Stomach (tissue), 9 donors: ENCODE data around the gene CCL26. TPM values are rescaled to one million over a fixed set of nuclear protein-coding genes. Genes with fewer than 3 reads are reported as not detected.
A peak's percentile ranks its signal among the peaks of the same experiment; 100 is the strongest.
"Not testable (repeated sequence)": the region's sequence is repeated elsewhere in the genome, so short reads cannot be mapped to it uniquely, and the experiment has no call there.

Source experiments
- DNase-seq, 2 donors: peaks; one replicate each; pipeline versions ENCODE4 v3.0.0 to v3.0.0-alpha.2; 2013 to 2019
- H3K27ac ChIP-seq, 5 donors: fragments of 200-600 bp in 4 of 5; sonication (generic) in 4 of 5; one replicate each; pipeline ENCODE4 v1.5.1; 2013 to 2019; ENCODE audit warnings: mild to moderate bottlenecking in 1 of 5, moderate library complexity in 1 of 5
- H3K27me3 ChIP-seq, 3 donors: fragments of 200-600 bp; sonication (generic); one replicate each; pipeline ENCODE4 v1.5.1; 2017 to 2019; ENCODE audit warnings: mixed run types in 1 of 3
- H3K36me3 ChIP-seq, 4 donors: fragments of 200-600 bp; sonication (generic); 1 replicate in 3 of 4; 2 replicates in 1 of 4; pipeline ENCODE4 v1.5.1; 2016 to 2019
- H3K4me1 ChIP-seq, 4 donors: fragments of 200-600 bp; sonication (generic); one replicate each; pipeline ENCODE4 v1.5.1; 2016 to 2019
- H3K4me3 ChIP-seq, 4 donors: fragments of 200-600 bp; sonication (generic) in 3 of 4; one replicate each; pipeline ENCODE4 v1.5.1; 2016 to 2019; ENCODE audit warnings: mild to moderate bottlenecking in 1 of 4
- H3K9me3 ChIP-seq, 4 donors: fragments of 200-600 bp; sonication (generic); one replicate each; pipeline ENCODE4 v1.5.1; 2016 to 2019
- CTCF ChIP-seq, 7 experiments: fragments of 450-650 bp in 4 of 7; fragments of 200-600 bp in 3 of 7; sonication (generic) in 3 of 7; IDR thresholded peaks; one replicate each; pipeline ENCODE4 v1.5.1; 2016 to 2019; ENCODE audit warnings: antibody characterized with exemption in 7 of 7, control low read depth in 2 of 7, mild to moderate bottlenecking in 1 of 7
- EP300 ChIP-seq: sonication (generic); formaldehyde crosslinking; IDR thresholded peaks from one replicate; pipeline ENCODE4 v1.6.1; 2017; ENCODE audit warnings: antibody characterized with exemption
- POLR2A ChIP-seq, 4 donors: fragments of 450-650 bp; IDR thresholded peaks; one replicate each; pipeline ENCODE4 v1.6.1; 2016; ENCODE audit warnings: antibody characterized with exemption in 4 of 4, control low read depth in 2 of 4, mild to moderate bottlenecking in 1 of 4, moderate library complexity in 1 of 4
- POLR2AphosphoS5 ChIP-seq, 3 donors: sonication (generic); formaldehyde crosslinking; IDR thresholded peaks; one replicate each; pipeline ENCODE4 v1.6.1; 2016; ENCODE audit warnings: antibody characterized with exemption in 3 of 3
- WGBS, 5 donors: extraction: QIAGEN DNeasy Blood & Tissue Kit in 3 of 5; methylation state at CpG; one replicate each; pipeline versions ENCODE4 v1.1.5 to v1.1.7; 2013 to 2018; 5-methylcytosine and 5-hydroxymethylcytosine counted together
- intact Hi-C: fragments of 100-400 bp; cut with DNase I; formaldehyde crosslinking; loops from one replicate; pipeline ENCODE4 v1.15.1; 2023; ENCODE audit warnings: low total_unique reads
- polyA plus RNA-seq, 3 donors: library from polyadenylated mRNA; stranded (reverse); fragments of 200-250 nt; gene quantifications; one replicate each; pipeline ENCODE4 v1.2.3, GENCODE V29; 2013
- total RNA-seq, 5 donors: library from RNA; depleted of rRNA; stranded (reverse); fragments of >200 nt; gene quantifications; one replicate each; pipeline versions ENCODE4 v1.1.0 to v1.2.3, GENCODE V29; 2014 to 2016
- donor health status: healthy with polysubstance abuse.
- donor health status: Bipolar disorder and iron deficiency.
- donor health status: healthy.

The CCL26 gene
- total and polyA plus RNA-seq, 8 donors = 0.65 to 1.6 TPM; not detected in 6

DNA sequence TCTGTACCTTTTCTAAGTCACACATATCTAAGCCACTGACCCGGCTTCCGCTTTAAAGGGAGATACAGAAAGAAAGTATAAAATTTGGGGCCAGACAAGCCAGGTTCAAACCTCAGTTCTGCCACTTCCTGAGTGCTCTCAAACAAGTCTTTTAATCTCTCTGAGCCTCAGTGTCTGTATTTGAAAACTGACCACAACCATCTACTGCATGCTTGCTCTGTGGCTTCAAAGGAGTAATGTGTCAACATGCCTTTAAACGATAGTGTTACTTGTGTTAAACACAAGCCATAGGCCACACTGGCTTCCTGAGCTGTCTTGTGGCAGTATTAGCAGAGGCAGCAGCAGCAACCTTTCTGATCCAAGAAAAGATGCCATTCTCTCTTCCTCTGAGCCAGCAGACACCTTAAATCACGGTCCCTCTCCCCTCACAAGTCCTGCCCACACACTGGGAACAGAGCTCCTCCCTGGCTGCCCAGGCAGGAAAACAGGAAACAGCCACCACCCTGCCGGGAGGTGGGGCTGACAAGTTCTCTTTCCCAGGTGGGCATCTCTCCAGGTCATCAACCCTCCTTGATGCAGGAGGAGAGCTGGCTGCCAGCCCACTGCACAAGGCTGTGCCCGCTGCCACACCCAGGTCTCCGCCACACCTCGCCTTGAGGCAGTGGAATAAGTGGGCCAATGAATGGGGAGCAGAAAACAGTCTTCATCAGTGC is 44.0 kb downstream of the CCL26 start:
- H3K4me1 ChIP-seq = peaks cover 6 to 16% (median 13%) of the 10 kb centered on the region in 4 donors
- H3K27me3 ChIP-seq = no peaks in the 10 kb centered on the region
- intact Hi-C loops = loop anchor here (10.0 kb wide), 1 partner anchor 63 kb away; no protein-coding TSS in a partner anchor
- peak overlapping the region in 1 of 4 donors; percentile 9 for H3K4me3 ChIP-seq
- TF ChIP-seq POLR2A (IDR thresholded peaks at IDR 0.05) = no peak
- TF ChIP-seq CTCF (IDR thresholded peaks at IDR 0.05) = no peak
- peak in 2 of 3 donors; percentile 43 to 78 for TF ChIP-seq POLR2AphosphoS5 (IDR thresholded peaks at IDR 0.05)
- H3K27ac ChIP-seq = peak overlapping the region; percentile 52 to 80 (median 73)
- no peaks in the 10 kb centered on the region for H3K9me3 ChIP-seq
- DNase-seq = peak; percentile 68 to 90
- 25 to 46% (median 26%) methylated on average over 8 of the region's 8 CpGs for WGBS, 5 donors
- H3K36me3 ChIP-seq = peaks cover 0 to under 1% (median 0%) of the 10 kb centered on the region in 4 donors

- WGBS, 5 donors = 60 to 82% (median 68%) methylated on average over 6 of the region's 6 CpGs
- Histone ChIP-seq H3K27ac (peak overlapping the region in 4 of 5 donors; percentile 52 to 80 (median 73)), H3K4me1 (peaks cover 6 to 16% (median 13%) of the 10 kb centered on the region in 4 donors)
- not testable (repeated sequence) for H3K27me3 ChIP-seq, H3K4me3 ChIP-seq, H3K9me3 ChIP-seq, DNase-seq, H3K36me3 ChIP-seq
- intact Hi-C loops = loop anchor here (10.0 kb wide), 1 partner anchor 63 kb away; no protein-coding TSS in a partner anchor
Observed at GRCh38 chr7:75727351-75727750, 44.7 kb downstream of the CCL26 start.

DNA sequence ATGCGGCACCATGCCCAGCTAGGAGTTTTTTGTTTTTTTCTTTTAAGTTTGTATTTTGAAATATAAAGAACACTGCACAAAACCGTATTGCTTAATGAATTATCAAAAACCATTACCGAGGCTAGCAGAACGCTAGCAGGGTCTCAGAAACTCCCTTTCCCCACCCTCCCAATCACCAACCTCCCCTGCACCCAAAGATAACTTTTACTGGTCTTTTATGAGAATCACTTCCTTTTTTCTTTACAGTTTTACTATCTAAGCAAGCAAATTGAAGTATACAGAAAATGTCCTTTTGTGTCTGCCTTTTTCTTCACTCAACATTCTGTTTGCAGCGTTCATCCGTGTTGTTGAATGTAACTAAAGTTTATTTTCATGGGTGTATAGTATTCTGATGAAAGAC is 46.7 kb downstream of the CCL26 start:
- Histone ChIP-seq H3K4me3 (no peak overlapping the region), H3K9me3 (no peaks in the 10 kb centered on the region), H3K27me3 (no peaks in the 10 kb centered on the region), H3K4me1 (peaks cover 6 to 16% (median 14%) of the 10 kb centered on the region in 4 donors), H3K36me3 (no peaks in the 10 kb centered on the region), H3K27ac (no peak overlapping the region)
- TF ChIP-seq POLR2AphosphoS5 (IDR thresholded peaks at IDR 0.05) (no peak), EP300 (no peak), CTCF (IDR thresholded peaks at IDR 0.05) (no peak), POLR2A (IDR thresholded peaks at IDR 0.05) (no peak)
- WGBS, 5 donors = 83 to 90% (median 89%) methylated on average over 6 of the region's 6 CpGs
- intact Hi-C loops = loop anchor here (10.0 kb wide), 1 partner anchor 61 kb away; no protein-coding TSS in a partner anchor
- no peak for DNase-seq

GRCh38 chr7:75723444-75723843 is 48.6 kb downstream of the CCL26 start:
- intact Hi-C loops = loop anchor here (10.0 kb wide), 1 partner anchor 59 kb away; no protein-coding TSS in a partner anchor
- no peak for DNase-seq
- H3K36me3 ChIP-seq = no peaks in the 10 kb centered on the region
- no peak overlapping the region for H3K4me3 ChIP-seq
- H3K27ac ChIP-seq = no peak overlapping the region
- no peaks in the 10 kb centered on the region for H3K27me3 ChIP-seq
- TF ChIP-seq POLR2AphosphoS5 (IDR thresholded peaks at IDR 0.05) (no peak), POLR2A (IDR thresholded peaks at IDR 0.05) (no peak), EP300 (no peak), CTCF (IDR thresholded peaks at IDR 0.05) (no peak)
- H3K4me1 ChIP-seq = peaks cover 3 to 13% (median 10%) of the 10 kb centered on the region in 4 donors
- WGBS, 5 donors = 58 to 68% (median 62%) methylated on average over 3 of the region's 3 CpGs
- H3K9me3 ChIP-seq = no peaks in the 10 kb centered on the region

DNA sequence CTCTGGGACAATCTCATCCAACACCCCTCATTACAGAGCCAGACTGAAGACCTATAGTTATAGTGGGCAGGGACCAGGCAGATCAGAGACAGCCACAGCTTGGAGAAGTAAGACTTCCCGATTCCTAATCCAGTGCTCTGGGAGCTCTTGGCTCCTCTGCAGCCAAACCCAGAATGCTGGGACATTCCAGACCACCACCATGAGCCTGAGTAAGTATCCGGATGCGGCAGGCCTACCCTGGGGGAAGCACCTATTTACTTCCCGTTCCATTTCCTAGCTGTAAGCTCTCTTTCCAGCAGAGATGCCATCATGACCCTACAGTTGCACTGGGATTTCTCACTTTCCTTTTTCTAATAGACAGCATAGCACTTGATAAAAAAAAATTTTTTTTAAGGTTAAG is 49.6 kb downstream of the CCL26 start:
- TF ChIP-seq EP300 = no peak
- TF ChIP-seq POLR2AphosphoS5 (IDR thresholded peaks at IDR 0.05) = no peak
- no peak for TF ChIP-seq POLR2A (IDR thresholded peaks at IDR 0.05)
- TF ChIP-seq CTCF (IDR thresholded peaks at IDR 0.05) = no peak
- no peaks in the 10 kb centered on the region for H3K27me3 ChIP-seq
- no peak overlapping the region for H3K27ac ChIP-seq
- no peak overlapping the region for H3K4me3 ChIP-seq
- intact Hi-C loops = loop anchor here (10.0 kb wide), 1 partner anchor 58 kb away; no protein-coding TSS in a partner anchor
- DNase-seq = peak in 1 of 2 donors; percentile 12
- no peaks in the 10 kb centered on the region for H3K36me3 ChIP-seq
- peaks cover 0 to 3% (median under 1%) of the 10 kb centered on the region in 4 donors for H3K4me1 ChIP-seq
- no peaks in the 10 kb centered on the region for H3K9me3 ChIP-seq
- WGBS, 5 donors = 31 to 63% (median 48%) methylated on average over 3 to 4 of the region's 4 CpGs

GRCh38 chr7:75721922-75722321 is 50.1 kb downstream of the CCL26 start:
- not testable (repeated sequence) for H3K27ac ChIP-seq, DNase-seq, H3K27me3 ChIP-seq, H3K4me3 ChIP-seq, H3K9me3 ChIP-seq, H3K4me1 ChIP-seq, H3K36me3 ChIP-seq
- intact Hi-C loops = loop anchor here (10.0 kb wide), 1 partner anchor 57 kb away; no protein-coding TSS in a partner anchor
- 89 to 94% (median 93%) methylated on average over 8 to 9 of the region's 9 CpGs for WGBS, 5 donors
